Activated T-helper 1 cell treated with anti-CD3 and anti-CD28 coated beads, Interleukin-2, amount 50 U/mL, for 16 hours (primary cell): ENCODE data around the gene ZBTB40.

Source experiments
- DNase-seq, 2 donors: peaks; one replicate each; pipeline ENCODE4 v3.0.0-alpha.2; 2020; ENCODE audit warnings: low read depth in 1 of 2, low spot score in 1 of 2

Gene ZBTB40

GRCh38 chr1:22470227-22470626 is 18.6 kb downstream of the ZBTB40 start:
- no peak for DNase-seq

GRCh38 chr1:22471078-22471477 is 19.4 kb downstream of the ZBTB40 start:
- no peak for DNase-seq

DNA sequence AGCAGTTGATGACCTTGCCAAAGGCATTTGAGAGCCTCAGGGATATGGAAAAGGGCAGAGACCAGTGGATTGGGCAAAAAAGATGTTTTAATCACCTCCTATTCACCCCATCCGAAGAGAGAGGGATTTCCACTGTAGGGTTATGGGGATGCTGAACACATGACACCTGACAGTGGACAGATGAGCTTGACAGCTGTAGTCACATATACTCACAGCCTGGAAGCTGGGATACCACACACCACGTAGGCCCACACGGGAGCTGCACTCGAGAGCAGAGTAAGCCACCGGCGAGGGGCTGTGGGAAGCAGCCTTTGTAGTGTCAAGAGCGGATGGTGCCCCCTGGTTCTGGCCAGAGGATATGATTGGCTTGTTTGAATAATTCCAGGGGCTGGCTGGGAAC is 20.0 kb downstream of the ZBTB40 start:
- no peak for DNase-seq

DNA sequence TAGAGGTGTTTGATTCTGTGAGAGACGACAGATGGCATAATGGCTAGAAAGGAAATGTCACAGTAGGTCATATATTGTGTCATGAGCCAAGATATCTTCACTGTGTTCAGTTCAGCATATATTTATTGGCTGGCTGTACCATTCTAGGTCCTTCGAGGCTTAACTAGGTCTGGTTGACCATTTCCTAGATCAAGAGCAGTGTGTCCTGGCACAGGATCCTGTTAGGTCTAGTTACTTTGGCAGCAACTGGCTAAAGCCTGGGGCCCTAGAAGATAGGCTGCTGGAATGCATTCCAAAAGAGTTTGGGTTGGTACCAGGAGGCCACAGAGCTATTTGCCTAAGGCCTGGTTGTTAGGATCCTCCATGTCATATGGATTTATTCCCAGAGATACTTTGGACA is 20.9 kb downstream of the ZBTB40 start:
- DNase-seq: no peak

DNA sequence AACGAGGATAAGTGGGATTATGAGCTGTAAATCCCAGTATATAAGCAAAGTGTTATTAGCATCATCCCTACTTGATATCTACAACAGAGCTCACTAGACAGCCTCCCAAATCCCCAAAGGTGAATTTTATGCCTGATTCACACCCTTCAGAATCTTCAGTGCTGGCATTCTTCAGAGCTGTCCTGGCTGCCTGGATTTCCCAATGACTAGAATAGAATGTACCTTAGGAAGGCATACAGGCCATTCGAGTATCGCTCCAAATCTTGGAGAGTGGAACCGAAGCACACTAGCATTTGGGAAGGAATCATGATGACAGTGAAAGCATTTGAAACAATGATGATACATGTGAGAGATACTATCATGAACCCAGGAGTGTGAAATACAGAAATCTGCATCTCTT is 22.3 kb downstream of the ZBTB40 start:
- no peak for DNase-seq

- no peak for DNase-seq
These were observed 24.9 kb downstream of the ZBTB40 start for GRCh38 chr1:22476566-22476965.

GRCh38 chr1:22483121-22483520 is 31.5 kb downstream of the ZBTB40 start:
- no peak for DNase-seq

GRCh38 chr1:22484706-22485345 is 33.2 kb downstream of the ZBTB40 start:
- no peak for DNase-seq

GRCh38 chr1:22485431-22485830 is 33.8 kb downstream of the ZBTB40 start:
- no peak for DNase-seq

GRCh38 chr1:22487781-22488180 is 36.1 kb downstream of the ZBTB40 start:
- DNase-seq: no peak

GRCh38 chr1:22488319-22488718 is 36.7 kb downstream of the ZBTB40 start:
- no peak for DNase-seq

GRCh38 chr1:22489278-22489677 is 37.6 kb downstream of the ZBTB40 start:
- DNase-seq: no peak

DNA sequence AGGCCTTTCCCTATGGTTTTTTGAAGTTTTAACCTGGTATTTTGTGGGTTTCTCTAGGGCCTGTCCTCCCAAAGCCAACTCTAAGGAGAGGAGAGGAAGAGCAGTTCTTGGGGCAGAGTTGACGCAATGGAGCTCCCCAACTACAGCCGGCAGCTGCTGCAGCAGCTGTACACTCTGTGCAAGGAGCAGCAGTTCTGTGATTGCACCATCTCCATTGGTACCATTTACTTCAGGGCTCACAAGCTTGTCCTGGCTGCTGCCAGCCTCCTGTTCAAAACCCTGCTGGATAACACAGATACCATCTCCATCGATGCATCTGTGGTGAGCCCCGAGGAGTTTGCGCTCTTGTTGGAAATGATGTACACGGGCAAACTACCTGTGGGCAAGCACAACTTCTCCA is 38.2 kb downstream of the ZBTB40 start:
- DNase-seq: no peak

DNA sequence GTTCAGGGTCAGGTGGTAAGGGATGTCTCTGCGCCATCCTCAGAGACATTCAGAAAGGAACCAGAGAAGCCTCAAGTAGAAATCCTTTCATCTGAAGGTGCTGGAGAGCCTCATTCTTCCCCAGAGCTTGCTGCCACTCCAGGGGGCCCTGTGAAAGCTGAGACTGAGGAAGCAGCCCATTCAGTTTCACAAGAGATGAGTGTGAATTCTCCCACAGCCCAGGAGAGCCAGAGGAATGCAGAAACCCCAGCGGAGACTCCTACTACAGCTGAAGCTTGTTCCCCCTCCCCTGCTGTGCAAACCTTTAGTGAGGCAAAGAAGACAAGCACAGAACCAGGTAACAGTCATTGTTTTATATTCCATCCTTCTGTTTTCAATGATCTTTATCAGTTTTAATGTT is 38.7 kb downstream of the ZBTB40 start:
- DNase-seq: no peak

DNA sequence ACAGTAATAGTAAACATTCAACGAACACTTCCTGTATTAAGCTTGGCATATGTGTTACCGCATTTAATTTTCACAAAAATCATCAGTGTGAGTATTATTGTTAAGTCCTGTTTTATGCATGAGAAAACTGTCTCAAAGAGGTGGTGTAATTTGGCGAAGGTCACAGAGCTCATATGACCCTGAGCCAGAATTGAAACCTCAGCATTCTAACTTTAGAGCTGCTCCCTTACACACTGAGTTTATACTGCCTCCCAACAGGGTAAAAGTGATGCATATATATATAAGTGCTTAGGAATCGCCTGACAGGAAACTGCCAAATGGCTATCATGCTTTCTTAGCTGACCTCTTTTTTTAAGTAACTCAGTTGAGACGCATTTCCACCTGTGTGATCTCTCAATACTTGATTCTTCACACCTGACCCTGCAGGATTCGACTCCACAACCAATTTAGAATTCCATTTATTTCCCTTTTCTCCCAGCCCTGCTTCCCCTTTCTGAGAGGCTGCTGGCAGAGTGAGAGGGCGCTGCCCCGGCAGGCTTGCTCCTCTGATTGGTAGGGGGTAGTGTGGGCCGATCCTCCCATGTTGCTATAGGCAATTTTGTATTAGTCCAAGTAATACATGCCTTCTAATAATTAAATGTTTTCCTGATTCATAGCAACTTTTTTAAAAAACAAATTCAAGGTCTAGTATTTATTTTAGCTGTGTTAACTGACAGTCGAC is 40.5 kb downstream of the ZBTB40 start:
- DNase-seq: no peak

GRCh38 chr1:22494144-22494543 is 42.5 kb downstream of the ZBTB40 start:
- no peak for DNase-seq

GRCh38 chr1:22494943-22495579 is 43.4 kb downstream of the ZBTB40 start:
- no peak for DNase-seq

GRCh38 chr1:22496536-22497160 is 45.0 kb downstream of the ZBTB40 start:
- DNase-seq: no peak

DNA sequence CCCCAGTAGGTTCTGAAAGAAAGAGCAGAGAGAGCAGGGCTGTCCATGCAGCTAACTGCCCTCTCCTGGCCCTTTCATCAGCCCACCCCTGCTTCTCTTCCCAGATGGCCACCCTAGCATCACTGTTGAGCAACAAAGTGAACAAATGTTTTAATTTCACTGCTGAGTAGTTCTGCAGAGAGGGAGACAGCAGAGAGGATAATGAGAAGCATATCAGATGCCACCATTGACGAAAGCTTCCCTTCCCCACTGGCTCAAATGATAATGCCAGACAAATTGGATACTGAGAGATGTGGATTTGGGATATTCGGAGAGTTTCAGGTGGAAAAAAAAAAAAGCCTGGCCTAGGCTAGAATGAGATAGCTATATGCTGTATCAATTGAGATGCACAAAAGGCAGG is 46.8 kb downstream of the ZBTB40 start:
- no peak for DNase-seq

DNA sequence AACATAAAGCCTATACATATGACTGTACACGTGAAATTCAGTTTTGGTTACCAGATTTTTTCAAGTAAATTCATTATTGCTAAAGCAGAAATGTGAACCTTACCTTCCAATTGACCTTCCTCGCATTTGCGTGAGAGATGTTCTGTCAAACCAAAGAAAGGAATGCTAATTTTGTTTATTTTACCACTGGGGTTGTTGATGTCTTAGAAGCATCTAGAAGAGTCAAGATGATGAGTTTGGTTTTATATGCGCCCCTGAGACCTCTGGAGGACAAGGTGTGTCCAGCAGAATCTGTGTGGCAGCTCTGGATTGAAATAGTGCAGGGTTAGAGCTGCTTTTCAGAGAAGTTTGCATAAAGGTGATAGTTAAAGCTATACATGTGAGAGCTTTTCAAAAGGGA is 48.4 kb downstream of the ZBTB40 start:
- DNase-seq: no peak

- DNase-seq: no peak
These were observed 48.8 kb downstream of the ZBTB40 start for GRCh38 chr1:22500471-22500870.

GRCh38 chr1:22502202-22502601 is 50.6 kb downstream of the ZBTB40 start:
- DNase-seq: no peak
